Heart right ventricle (tissue), 16 donors: ENCODE measurements around the gene ZNF532. TPM values are rescaled to one million over a fixed set of nuclear protein-coding genes. Genes with fewer than 3 reads are reported as not detected.

ENCODE experiments used
- ATAC-seq, 8 donors: fragments of 200-7000 bp; cut with Tn5 transposase; one replicate each; pipeline ENCODE4 v1.9.1; 2020; ENCODE audit warnings: mild to moderate bottlenecking in 8 of 8, moderate library complexity in 8 of 8, moderate number of reproducible peaks in 1 of 8
- DNase-seq, 2 donors: peaks; one replicate each; pipeline ENCODE4 v3.0.0-alpha.2; 2020
- H3K27ac ChIP-seq, 10 donors: fragments of 200-600 bp; sonication (generic) in 2 of 10; one replicate each; pipeline versions ENCODE4 v1.5.0 to v1.8.0; 2020 to 2022; ENCODE audit warnings: mild to moderate bottlenecking in 3 of 10
- H3K27me3 ChIP-seq, 7 donors: fragments of 200-600 bp; one replicate each; pipeline ENCODE4 v1.8.0; 2021 to 2022; ENCODE audit warnings: mild to moderate bottlenecking in 2 of 7
- H3K36me3 ChIP-seq, 9 donors: fragments of 200-600 bp; sonication (generic) in 1 of 9; one replicate each; pipeline versions ENCODE4 v1.5.0 to v1.8.0; 2020 to 2022; ENCODE audit warnings: mild to moderate bottlenecking in 2 of 9
- H3K4me1 ChIP-seq, 9 donors: fragments of 200-600 bp; sonication (generic) in 1 of 9; one replicate each; pipeline versions ENCODE4 v1.5.0 to v1.8.0; 2020 to 2022; ENCODE audit warnings: mild to moderate bottlenecking in 4 of 9
- H3K4me3 ChIP-seq, 10 donors: fragments of 200-600 bp; sonication (generic) in 2 of 10; one replicate each; pipeline versions ENCODE4 v1.5.0 to v1.8.0; 2020 to 2022; ENCODE audit warnings: mild to moderate bottlenecking in 7 of 10, moderate library complexity in 2 of 10
- H3K9me3 ChIP-seq, 11 donors: fragments of 200-600 bp in 10 of 11; sonication (generic) in 2 of 11; one replicate each; pipeline versions ENCODE4 v1.5.0 to v1.8.0; 2013 to 2022; ENCODE audit warnings: mild to moderate bottlenecking in 2 of 11, control low read depth in 1 of 11, moderate library complexity in 1 of 11
- WGBS, 2 donors: extraction: QIAGEN DNeasy Blood & Tissue Kit; methylation state at CpG; one replicate each; pipeline ENCODE4 v1.1.7; 2013; ENCODE audit warnings: inconsistent platforms in 1 of 2; 5-methylcytosine and 5-hydroxymethylcytosine counted together
- intact Hi-C, 10 donors: fragments of 100-400 bp; cut with DNase I; formaldehyde crosslinking; loops; one replicate each; pipeline versions ENCODE4 v1.11.1 to v1.14.2; 2022
- polyA plus RNA-seq, 2 donors: library from polyadenylated mRNA; stranded (reverse); fragments of 200-250 nt; gene quantifications; one replicate each; pipeline ENCODE4 v1.2.3, GENCODE V29; 2013
- total RNA-seq, 10 donors: library from RNA; stranded (reverse); fragmentation: NEBNext Ultra II Directional in 3 of 10; extraction: Animal tissue kit (Norgen Biotek cat#: 25700) in 3 of 10; gene quantifications; one replicate each; pipeline versions ENCODE4 v1.2.1 to v1.2.4, GENCODE V29; 2021 to 2023
- TF ChIP-seq, protein P1 (sequence below), 9 donors: fragments of 200-600 bp; sonication (generic) in 2 of 9; IDR thresholded peaks; one replicate each; pipeline versions ENCODE4 v1.5.0 to v1.8.0; 2021 to 2022; ENCODE audit warnings: antibody characterized with exemption in 9 of 9, mild to moderate bottlenecking in 5 of 9, moderate library complexity in 1 of 9
- donor health status: Arrhythmogenic right ventricular cardiomyopathy.
- donor health status: ischemic (EF 13 %, LVEDD 7.1; RV severe dilation, severe dysfunction).
- donor health status: healthy with polysubstance abuse.
- donor health status: DM: no; HTN: yes; CAD: no.
- donor health status: DM: no; HTN: no; CAD: no.
- donor health status: ischemic (EF 25% LVEDD 6.9; RV normal size, moderate dysfunction).
- donor health status: ischemic (EF 25% LVEDD 5.7; RV mildly dilated, moderate dysfunction).
- donor health status: healthy.
- donor health status: DM: yes; HTN: yes; CAD: no.
- donor health status: Ischemic cardiomyopathy.
- donor health status: ischemic (EF 35%, LVEDD 5.7; RV mildly dilated, moderate dysfunction).
- donor health status: nonischemic (EF 11% LVEDD 7.7; RV severe dilation, severe dysfunction).
- donor health status: DM: yes; HTN: yes; CAD: no.
- donor health status: PGD.
- donor health status: ischemic (EF 29% LVEDD 5.4; RV normal size, mild dysfunction).
- donor health status: nonischemic (EF 23%, LVEDD 6.1; RV moderate dilation, normal function).

The ZNF532 gene
- total and polyA plus RNA-seq, 12 donors: 13.8 to 71.4 (median 64.6) TPM

DNA sequence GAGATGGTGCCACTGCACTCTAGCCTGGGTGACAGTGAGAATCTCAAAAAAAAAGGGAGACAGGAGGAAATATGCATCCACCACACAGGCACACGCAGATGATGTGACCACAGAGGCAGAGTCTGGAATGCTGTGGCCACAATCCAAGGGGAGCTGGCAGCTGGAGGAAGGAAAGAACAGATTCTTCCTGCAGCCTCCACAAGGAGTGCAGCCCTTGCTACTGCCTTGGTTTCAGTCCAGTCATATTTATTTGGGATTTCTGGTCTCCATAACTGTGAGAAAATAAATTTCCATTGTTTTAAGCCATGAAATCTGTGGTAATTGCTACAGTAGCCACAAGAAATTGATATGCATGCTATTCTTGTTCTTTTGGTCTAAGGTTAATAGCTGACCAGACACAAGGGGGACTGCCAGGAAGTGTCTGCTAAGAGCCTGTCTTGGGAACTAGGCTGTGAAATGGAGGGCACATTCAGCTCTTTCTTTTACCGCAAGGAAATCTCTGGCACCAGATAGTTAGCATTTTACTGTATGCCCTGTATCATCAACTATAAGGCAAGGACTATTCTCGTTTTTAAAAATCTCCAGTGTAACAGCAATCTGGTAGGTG, 141.9 kb downstream of the ZNF532 start:
- Histone ChIP-seq H3K9me3 (peaks cover 0 to 7% (median 5%) of the 10 kb centered on the region in 11 donors), H3K4me3 (no peak overlapping the region), H3K27ac (peak overlapping the region in 8 of 10 donors; percentile 76 to 88 (median 83)), H3K36me3 (no peaks in the 10 kb centered on the region), H3K27me3 (no peaks in the 10 kb centered on the region), H3K4me1 (peaks cover 7 to 45% (median 24%) of the 10 kb centered on the region in 9 donors)
- TF ChIP-seq, protein P1, sequence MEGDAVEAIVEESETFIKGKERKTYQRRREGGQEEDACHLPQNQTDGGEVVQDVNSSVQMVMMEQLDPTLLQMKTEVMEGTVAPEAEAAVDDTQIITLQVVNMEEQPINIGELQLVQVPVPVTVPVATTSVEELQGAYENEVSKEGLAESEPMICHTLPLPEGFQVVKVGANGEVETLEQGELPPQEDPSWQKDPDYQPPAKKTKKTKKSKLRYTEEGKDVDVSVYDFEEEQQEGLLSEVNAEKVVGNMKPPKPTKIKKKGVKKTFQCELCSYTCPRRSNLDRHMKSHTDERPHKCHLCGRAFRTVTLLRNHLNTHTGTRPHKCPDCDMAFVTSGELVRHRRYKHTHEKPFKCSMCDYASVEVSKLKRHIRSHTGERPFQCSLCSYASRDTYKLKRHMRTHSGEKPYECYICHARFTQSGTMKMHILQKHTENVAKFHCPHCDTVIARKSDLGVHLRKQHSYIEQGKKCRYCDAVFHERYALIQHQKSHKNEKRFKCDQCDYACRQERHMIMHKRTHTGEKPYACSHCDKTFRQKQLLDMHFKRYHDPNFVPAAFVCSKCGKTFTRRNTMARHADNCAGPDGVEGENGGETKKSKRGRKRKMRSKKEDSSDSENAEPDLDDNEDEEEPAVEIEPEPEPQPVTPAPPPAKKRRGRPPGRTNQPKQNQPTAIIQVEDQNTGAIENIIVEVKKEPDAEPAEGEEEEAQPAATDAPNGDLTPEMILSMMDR (IDR thresholded peaks at IDR 0.05): no peak
- ATAC-seq (peak in 1 of 8 donors; percentile 20), DNase-seq (no peak)
- intact Hi-C loops: no loop called here
- WGBS, 2 donors: 77 to 79% methylated on average over 3 of the region's 3 CpGs

DNA sequence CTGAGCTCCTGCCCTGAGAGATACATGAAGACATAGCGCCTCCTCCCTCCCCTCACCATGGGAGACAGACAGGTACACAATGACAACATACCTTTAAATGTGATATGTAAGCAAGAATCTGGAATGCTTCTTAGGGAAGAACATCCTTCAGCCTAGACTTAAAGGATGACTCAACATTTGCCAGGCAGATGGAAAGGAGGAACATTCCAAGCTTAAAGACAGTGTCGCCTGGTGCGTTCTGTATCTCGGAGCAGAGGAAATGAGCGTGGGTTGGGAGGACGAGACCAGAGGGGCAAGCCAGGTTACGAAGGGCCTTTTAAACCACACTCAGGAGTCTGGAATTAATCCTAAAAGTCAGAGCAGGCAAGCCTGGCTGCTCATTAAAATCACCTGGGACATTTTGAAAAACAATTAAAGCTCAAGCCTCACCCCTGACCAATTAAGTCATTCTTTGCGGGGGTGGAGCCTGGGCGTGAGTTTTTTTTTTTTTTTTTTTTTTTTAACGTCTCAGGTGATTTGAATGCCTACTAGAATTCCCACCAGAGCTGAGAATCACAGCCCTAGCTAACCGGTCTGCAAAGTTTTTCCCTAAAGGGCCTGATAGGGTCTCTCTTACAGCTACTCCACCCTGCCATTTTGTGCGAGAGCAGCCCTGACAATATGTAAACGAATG, 143.8 kb downstream of the ZNF532 start:
- Histone ChIP-seq H3K27ac (peak overlapping the region in 2 of 10 donors; percentile 29 to 88), H3K9me3 (peaks cover 0 to 7% (median 5%) of the 10 kb centered on the region in 11 donors), H3K4me1 (peaks cover 7 to 42% (median 25%) of the 10 kb centered on the region in 9 donors), H3K4me3 (no peak overlapping the region), H3K27me3 (no peaks in the 10 kb centered on the region), H3K36me3 (no peaks in the 10 kb centered on the region)
- ATAC-seq: no peak
- TF ChIP-seq, protein P1 (IDR thresholded peaks at IDR 0.05): no peak
- 62 to 65% methylated on average over 13 of the region's 13 CpGs for WGBS, 2 donors
- DNase-seq: no peak
- intact Hi-C loops: no loop called here

DNA sequence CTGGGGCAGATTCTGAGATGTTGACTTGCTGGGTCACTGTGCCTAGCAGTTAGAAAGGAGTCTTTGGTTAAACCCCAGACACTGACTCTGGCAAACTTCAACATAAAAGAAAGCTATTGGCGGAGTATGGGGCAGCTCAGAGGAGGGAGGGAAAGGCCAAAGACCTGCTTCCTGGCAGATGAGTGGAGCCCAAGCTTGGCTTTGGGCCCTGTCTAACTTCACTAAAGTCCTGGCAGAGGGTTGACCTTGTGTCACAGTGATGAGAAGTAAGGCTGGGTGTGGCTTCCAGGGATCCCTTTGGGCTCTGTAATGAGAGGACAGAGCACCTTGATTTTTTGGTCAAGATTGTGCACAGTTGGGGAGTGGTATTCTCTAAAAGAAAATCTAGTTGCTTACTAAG, 145.2 kb downstream of the ZNF532 start:
- Histone ChIP-seq H3K4me1 (peaks cover 7 to 38% (median 23%) of the 10 kb centered on the region in 9 donors), H3K27me3 (no peaks in the 10 kb centered on the region), H3K27ac (no peak overlapping the region), H3K36me3 (no peaks in the 10 kb centered on the region), H3K9me3 (peaks cover 0 to 7% (median 5%) of the 10 kb centered on the region in 11 donors), H3K4me3 (no peak overlapping the region)
- DNase-seq (no peak), ATAC-seq (peak in 3 of 8 donors; percentile 38 to 60 (median 40))
- 79 to 95% methylated on average over 1 of the region's 1 CpG for WGBS, 2 donors
- TF ChIP-seq, protein P1 (IDR thresholded peaks at IDR 0.05): no peak
- intact Hi-C loops: no loop called here

DNA sequence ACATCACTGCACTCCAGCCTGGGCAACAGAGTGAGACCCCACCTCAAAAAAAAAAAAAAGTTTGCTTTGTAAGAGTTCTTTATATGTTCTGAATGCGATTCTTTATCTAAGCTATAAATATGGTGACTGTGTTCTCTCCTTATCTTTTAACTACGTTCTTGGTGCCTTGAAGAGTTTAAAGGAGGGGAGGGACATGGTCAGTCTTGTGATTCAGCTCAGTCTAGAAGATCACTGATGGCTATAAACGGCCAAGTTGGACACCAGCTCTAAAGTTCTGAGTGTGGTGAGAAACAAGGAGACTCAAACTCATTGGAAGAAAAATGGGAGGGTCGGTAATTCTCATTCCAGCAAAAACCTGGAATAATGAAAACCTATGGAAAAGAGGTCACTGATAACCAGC, 146.6 kb downstream of the ZNF532 start:
- Histone ChIP-seq H3K9me3 (peaks cover 0 to 6% (median 4%) of the 10 kb centered on the region in 11 donors), H3K4me3 (no peak overlapping the region), H3K27ac (no peak overlapping the region), H3K4me1 (peaks cover 0 to 23% (median 8%) of the 10 kb centered on the region in 9 donors), H3K36me3 (no peaks in the 10 kb centered on the region), H3K27me3 (no peaks in the 10 kb centered on the region)
- WGBS, 2 donors: 71 to 73% methylated on average over 4 of the region's 4 CpGs
- no peak for DNase-seq
- intact Hi-C loops: no loop called here
- TF ChIP-seq, protein P1 (IDR thresholded peaks at IDR 0.05): no peak
- no peak for ATAC-seq
